ENCODE data around the gene POLR3G.

POLR3G gene

DNA sequence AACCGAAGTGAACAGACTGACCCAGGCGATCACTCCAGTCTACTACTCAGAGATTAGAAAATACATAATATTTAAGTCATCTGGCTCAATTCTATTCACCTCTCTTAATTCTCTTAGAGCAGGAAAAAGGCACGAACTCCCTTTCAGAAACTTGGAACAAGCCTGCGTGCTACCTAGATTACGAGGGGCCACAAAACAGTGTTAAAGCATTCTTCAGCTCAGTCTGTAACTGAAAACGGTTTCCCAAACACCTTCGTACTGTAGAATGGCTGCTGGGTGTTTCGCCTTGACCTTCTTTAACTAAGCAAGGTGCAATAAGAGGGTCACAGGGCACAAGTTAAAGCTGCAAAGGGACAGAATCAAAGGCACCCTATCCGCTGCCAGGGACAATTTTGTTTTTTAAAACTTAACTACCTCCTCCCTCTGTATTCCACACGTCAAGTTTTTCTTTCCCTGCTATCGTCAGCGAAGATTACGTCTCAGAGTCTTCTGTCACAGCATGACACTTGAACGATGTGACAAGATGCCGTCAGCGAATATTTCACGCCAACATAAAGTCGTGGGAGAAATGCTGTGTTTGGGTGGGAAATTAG, 54.0 kb downstream of the POLR3G start:
- intact Hi-C loops (cut with DNase I; ENCODE audit: low total_unique reads): loop anchor here (5.0 kb wide), 1 partner anchor 51 kb away; no protein-coding TSS in a partner anchor
- peaks cover 8 to 16% (median 11%) of the 10 kb centered on the region in 3 donors for H3K36me3 ChIP-seq
- H3K4me1 ChIP-seq: peaks cover 0 to 35% (median 18%) of the 10 kb centered on the region in 4 donors
- TF ChIP-seq, protein P1, sequence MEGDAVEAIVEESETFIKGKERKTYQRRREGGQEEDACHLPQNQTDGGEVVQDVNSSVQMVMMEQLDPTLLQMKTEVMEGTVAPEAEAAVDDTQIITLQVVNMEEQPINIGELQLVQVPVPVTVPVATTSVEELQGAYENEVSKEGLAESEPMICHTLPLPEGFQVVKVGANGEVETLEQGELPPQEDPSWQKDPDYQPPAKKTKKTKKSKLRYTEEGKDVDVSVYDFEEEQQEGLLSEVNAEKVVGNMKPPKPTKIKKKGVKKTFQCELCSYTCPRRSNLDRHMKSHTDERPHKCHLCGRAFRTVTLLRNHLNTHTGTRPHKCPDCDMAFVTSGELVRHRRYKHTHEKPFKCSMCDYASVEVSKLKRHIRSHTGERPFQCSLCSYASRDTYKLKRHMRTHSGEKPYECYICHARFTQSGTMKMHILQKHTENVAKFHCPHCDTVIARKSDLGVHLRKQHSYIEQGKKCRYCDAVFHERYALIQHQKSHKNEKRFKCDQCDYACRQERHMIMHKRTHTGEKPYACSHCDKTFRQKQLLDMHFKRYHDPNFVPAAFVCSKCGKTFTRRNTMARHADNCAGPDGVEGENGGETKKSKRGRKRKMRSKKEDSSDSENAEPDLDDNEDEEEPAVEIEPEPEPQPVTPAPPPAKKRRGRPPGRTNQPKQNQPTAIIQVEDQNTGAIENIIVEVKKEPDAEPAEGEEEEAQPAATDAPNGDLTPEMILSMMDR (IDR thresholded peaks at IDR 0.05): no peak
- H3K4me3 ChIP-seq: peak overlapping the region; percentile 64 to 95
- H3K9me3 ChIP-seq: no peaks in the 10 kb centered on the region
- H3K27ac ChIP-seq: peak overlapping the region; percentile 84 to 98
- DNase-seq: no peak
- no peaks in the 10 kb centered on the region for H3K27me3 ChIP-seq

DNA sequence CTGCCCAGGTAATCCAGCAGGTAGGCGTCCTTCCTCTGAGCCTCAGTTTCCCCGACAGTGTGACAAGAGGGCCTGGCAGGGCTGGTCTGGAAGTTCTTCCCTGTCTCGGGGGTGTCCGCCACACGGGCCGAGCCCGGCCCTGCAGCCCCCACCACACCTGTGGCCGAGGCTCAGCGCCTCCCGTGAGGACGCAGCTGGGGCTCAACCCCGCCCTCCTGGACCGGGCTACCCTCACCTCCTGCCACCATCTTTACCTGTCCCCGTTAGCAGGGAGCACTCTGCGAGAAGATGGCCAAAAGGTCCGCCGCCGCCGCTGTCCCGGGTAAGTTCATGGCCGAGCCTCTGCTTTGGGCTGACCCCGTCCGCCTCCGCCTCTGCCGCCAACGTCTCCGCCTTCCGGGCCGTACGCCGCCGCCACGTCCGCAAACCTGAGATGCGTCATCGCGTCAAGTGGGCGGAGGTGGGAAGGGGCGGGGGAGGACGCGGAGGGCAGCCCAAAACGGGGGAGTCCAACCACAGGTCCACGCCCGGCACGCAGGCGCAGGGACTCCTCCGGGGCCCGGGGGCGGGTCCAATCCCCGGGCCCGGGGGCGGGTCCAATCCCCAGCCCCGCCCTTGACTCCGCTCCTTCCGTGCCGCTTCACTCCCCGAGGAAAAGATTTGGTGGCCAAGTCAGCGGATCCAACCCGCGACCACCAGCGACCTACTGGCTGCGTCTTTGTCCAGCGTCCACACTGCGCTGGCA, 54.7 kb downstream of the POLR3G start, which contains the start of gene LYSMD3:
Gene LYSMD3 (minus strand): TSS at position 391 of the 745 bp plus-strand sequence. CDS start 4,295 bp downstream, outside the sequence.
- DNase-seq: peak; percentile 96 to 99
- TF ChIP-seq, protein P1 (IDR thresholded peaks at IDR 0.05): no peak
- Histone ChIP-seq H3K27me3 (no peaks in the 10 kb centered on the region), H3K4me3 (peak within 1 kb of the TSS; percentile 64 to 95), H3K4me1 (peaks cover 0 to 34% (median 18%) of the 10 kb centered on the region in 4 donors), H3K36me3 (peaks cover 4 to 12% (median 5%) of the 10 kb centered on the region in 3 donors), H3K9me3 (no peaks in the 10 kb centered on the region), H3K27ac (peak within 1 kb of the TSS; percentile 84 to 98)
- intact Hi-C loops (cut with DNase I; ENCODE audit: low total_unique reads): loop anchor here (5.0 kb wide), 1 partner anchor 52 kb away; no protein-coding TSS in a partner anchor

DNA sequence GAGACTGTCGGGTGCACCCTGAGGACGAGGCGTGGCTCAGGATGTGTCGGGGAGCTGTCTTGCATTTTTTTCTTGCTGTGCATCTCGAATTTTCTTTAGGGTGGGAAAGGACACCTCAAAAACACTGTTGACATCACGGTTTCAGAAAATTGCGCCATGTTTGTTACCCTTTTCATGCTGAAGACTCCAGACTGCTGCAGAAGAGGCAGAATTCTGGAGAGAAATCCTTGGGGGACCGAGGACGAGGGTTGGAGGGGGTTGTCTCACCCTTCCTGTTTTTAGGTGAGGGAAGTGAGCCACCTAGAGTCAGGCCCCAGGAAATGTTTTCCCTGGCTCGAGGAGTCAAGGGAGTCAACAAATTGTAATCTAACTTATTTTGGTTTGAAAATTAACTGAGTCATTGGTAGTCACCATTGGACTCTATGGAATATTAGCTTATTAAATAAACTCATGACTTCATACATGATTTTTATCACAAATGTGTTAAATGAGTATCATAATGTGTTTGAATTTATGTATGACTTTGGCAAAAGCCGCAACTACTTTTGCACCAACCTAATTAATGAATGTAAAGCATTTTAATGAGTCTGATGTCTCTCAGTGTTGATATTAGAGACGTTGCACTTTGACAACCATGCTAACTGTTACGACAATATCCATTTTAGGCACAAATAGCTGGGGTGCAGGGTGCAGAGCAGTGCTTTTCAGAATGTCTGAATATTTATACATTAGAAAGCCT, 55.4 kb downstream of the POLR3G start:
- intact Hi-C loops (cut with DNase I; ENCODE audit: low total_unique reads): loop anchor here (5.0 kb wide), 2 partner anchors 53 to 93 kb away; no protein-coding TSS in a partner anchor
- Histone ChIP-seq H3K27ac (peak overlapping the region; percentile 84 to 98), H3K36me3 (peaks cover 0 to 5% (median 0%) of the 10 kb centered on the region in 3 donors), H3K4me3 (peak overlapping the region; percentile 64 to 95), H3K9me3 (no peaks in the 10 kb centered on the region), H3K27me3 (no peaks in the 10 kb centered on the region), H3K4me1 (peaks cover 0 to 30% (median 18%) of the 10 kb centered on the region in 4 donors)
- TF ChIP-seq, protein P1 (IDR thresholded peaks at IDR 0.05): peak; percentile 54 to 65
- DNase-seq: peak; percentile 60 to 82

DNA sequence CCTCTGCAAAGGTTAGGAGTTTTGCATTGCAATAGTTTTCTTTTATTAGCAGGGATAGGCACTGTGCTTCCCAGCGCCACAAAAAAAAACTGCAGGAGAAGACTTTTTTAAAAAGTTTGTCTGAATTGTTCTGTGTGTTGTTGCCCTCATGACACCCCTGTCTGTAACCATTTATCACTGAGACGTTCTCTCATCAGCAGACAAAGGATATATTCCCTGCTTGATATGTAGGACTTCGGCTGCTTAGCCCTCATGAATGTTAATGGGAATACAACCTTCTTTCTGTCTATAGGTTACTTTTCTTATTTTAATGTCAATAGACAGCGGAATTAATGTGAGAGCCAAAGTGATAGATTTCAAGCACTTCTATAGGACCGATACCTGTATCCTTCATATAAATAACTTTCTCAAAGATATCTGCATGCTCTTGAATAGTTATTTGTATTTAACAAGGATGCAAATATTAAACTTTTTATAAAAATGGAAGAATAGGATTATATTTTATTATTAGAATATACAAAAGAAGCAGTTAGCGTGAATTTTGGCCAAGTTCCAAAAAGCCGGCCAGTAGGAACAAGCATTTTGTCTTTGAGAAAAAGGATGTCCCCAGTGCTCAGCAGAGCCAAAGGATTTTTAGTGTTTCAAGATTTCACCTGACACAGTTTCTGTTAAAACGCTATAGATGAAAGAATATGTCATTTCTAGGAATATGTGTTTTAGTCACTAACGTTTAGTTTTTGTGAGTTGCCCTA, 56.2 kb downstream of the POLR3G start:
- intact Hi-C loops (cut with DNase I; ENCODE audit: low total_unique reads): loop anchor here (5.0 kb wide), 1 partner anchor 94 kb away; no protein-coding TSS in a partner anchor
- no peak for DNase-seq

More for the DNA sequence above, 56.2 kb downstream of the POLR3G start:
- TF ChIP-seq, protein P1 (IDR thresholded peaks at IDR 0.05): no peak
- peaks cover 0 to 30% (median 18%) of the 10 kb centered on the region in 4 donors for H3K4me1 ChIP-seq
- no peaks in the 10 kb centered on the region for H3K36me3 ChIP-seq
- peaks cover 0 to 5% of the 10 kb centered on the region in 2 donors for H3K27me3 ChIP-seq
- H3K9me3 ChIP-seq: no peaks in the 10 kb centered on the region
- H3K4me3 ChIP-seq: peak overlapping the region in 1 of 2 donors; percentile 64
- peak overlapping the region in 1 of 2 donors; percentile 84 for H3K27ac ChIP-seq
